T-helper 1 cell treated with Interleukin-12 subunit alpha and Interleukin-12 subunit beta and Interleukin-4 antibody, amounts not matched to agents 30 ng/mL and 1 ng/mL, for 36 hours (primary cell): ENCODE measurements around the gene ASCC2. TPM values are rescaled to one million over a fixed set of nuclear protein-coding genes. Genes with fewer than 3 reads are reported as not detected.

Experiments
- total RNA-seq: library from RNA; stranded (reverse); gene quantifications from 2 replicates; pipeline ENCODE4 v1.2.3, GENCODE V29; 2022

The ASCC2 gene
- total RNA-seq, 1 donor from 2014 or later: 93.7 TPM

Other genes starting within 250 kb of the ASCC2 start
- gene NF2, start 234.6 kb downstream of the ASCC2 start, total RNA-seq: 59.1 and 60.1 TPM in 2 replicates
- gene CABP7, start 118.3 kb downstream of the ASCC2 start, total RNA-seq: 0.07 TPM in 1 of 2 replicates, not detected in the other
- 29.0 and 29.9 TPM in 2 replicates for gene ZMAT5, start 71.3 kb downstream of the ASCC2 start, total RNA-seq
- gene UQCR10, start 70.9 kb downstream of the ASCC2 start, total RNA-seq: 87.5 and 90.8 TPM in 2 replicates
- 31.1 and 33.8 TPM in 2 replicates for gene MTMR3, start 44.9 kb upstream of the ASCC2 start, total RNA-seq
- gene HORMAD2, start 242.2 kb upstream of the ASCC2 start, total RNA-seq: 0.10 TPM in 1 of 2 replicates, not detected in the other